Spleen (tissue), 11 donors: ENCODE results near the gene NHSL1. TPM values are rescaled to one million over a fixed set of nuclear protein-coding genes. Genes with fewer than 3 reads are reported as not detected.

Source experiments
- DNase-seq: peaks from one replicate; pipeline ENCODE4 v3.0.0-alpha.2; 2020
- H3K27ac ChIP-seq, 8 donors: fragments of 200-600 bp; sonication (generic) in 7 of 8; 1 replicate in 4 of 8; 2 replicates in 4 of 8; pipeline versions ENCODE4 v1.5.0 to v1.8.0; 2016 to 2021; ENCODE audit warnings: inconsistent platforms in 4 of 8, mild to moderate bottlenecking in 4 of 8, moderate library complexity in 1 of 8
- H3K27me3 ChIP-seq, 7 donors: fragments of 200-600 bp; sonication (generic) in 6 of 7; replicated peaks in 1 of 7; 1 replicate in 4 of 7; 2 replicates in 3 of 7; pipeline versions ENCODE4 v1.5.0 to v1.8.0; 2016 to 2021; ENCODE audit warnings: inconsistent platforms in 3 of 7, mild to moderate bottlenecking in 1 of 7
- H3K36me3 ChIP-seq, 6 donors: fragments of 200-600 bp; sonication (generic) in 5 of 6; 1 replicate in 4 of 6; 2 replicates in 2 of 6; pipeline versions ENCODE4 v1.5.0 to v1.8.0; 2016 to 2021; ENCODE audit warnings: inconsistent platforms in 2 of 6
- H3K4me1 ChIP-seq, 6 donors: fragments of 200-600 bp; sonication (generic) in 5 of 6; 1 replicate in 3 of 6; 2 replicates in 3 of 6; pipeline versions ENCODE4 v1.5.0 to v1.8.0; 2016 to 2021; ENCODE audit warnings: inconsistent platforms in 3 of 6
- H3K4me3 ChIP-seq, 8 donors: fragments of 200-600 bp; sonication (generic) in 7 of 8; 1 replicate in 4 of 8; 2 replicates in 4 of 8; pipeline versions ENCODE4 v1.5.0 to v1.8.0; 2016 to 2021; ENCODE audit warnings: inconsistent platforms in 4 of 8, mild to moderate bottlenecking in 4 of 8, moderate library complexity in 2 of 8
- H3K9me3 ChIP-seq, 8 donors: fragments of 200-600 bp; sonication (generic) in 7 of 8; 1 replicate in 4 of 8; 2 replicates in 4 of 8; pipeline versions ENCODE4 v1.5.0 to v1.8.0; 2016 to 2021; ENCODE audit warnings: inconsistent platforms in 4 of 8
- CTCF ChIP-seq, 11 experiments: fragments of 200-600 bp in 7 of 11; fragments of 450-650 bp in 4 of 11; sonication (generic) in 4 of 11; IDR thresholded peaks in 8 of 11; conservative IDR thresholded peaks in 3 of 11; 1 replicate in 7 of 11; 2 replicates in 4 of 11; pipeline versions ENCODE4 v1.4.0 to v1.8.0; 2016 to 2021; ENCODE audit warnings: antibody characterized with exemption in 11 of 11, inconsistent platforms in 4 of 11, mild to moderate bottlenecking in 1 of 11
- POLR2A ChIP-seq, 3 donors: fragments of 450-650 bp; IDR thresholded peaks; one replicate each; pipeline ENCODE4 v1.5.1; 2017; ENCODE audit warnings: antibody characterized with exemption in 3 of 3, mild to moderate bottlenecking in 1 of 3
- POLR2AphosphoS5 ChIP-seq, 3 donors: sonication (generic); formaldehyde crosslinking; IDR thresholded peaks; one replicate each; pipeline ENCODE4 v1.5.1; 2017; ENCODE audit warnings: antibody characterized with exemption in 3 of 3
- WGBS, 5 donors: extraction: QIAGEN DNeasy Blood & Tissue Kit in 3 of 5; methylation state at CpG; one replicate each; pipeline versions ENCODE4 v1.1.5 to v1.1.7; 2013 to 2018; 5-methylcytosine and 5-hydroxymethylcytosine counted together
- intact Hi-C: fragments of 100-400 bp; cut with DNase I; formaldehyde crosslinking; loops from one replicate; pipeline ENCODE4 v1.15.0; 2023; ENCODE audit warnings: low total_unique reads
- polyA plus RNA-seq, 3 donors: library from polyadenylated mRNA; stranded (reverse); fragments of 200-250 nt; gene quantifications; one replicate each; pipeline ENCODE4 v1.2.1, GENCODE V29; 2013
- total RNA-seq, 7 donors: library from RNA; depleted of rRNA in 3 of 7; stranded (reverse); fragments of >200 nt in 3 of 7; fragmentation: NEBNext Ultra II Directional in 4 of 7; extraction: Animal tissue kit (Norgen Biotek cat#: 25700) in 4 of 7; gene quantifications; one replicate each; pipeline versions ENCODE4 v1.1.0 to v1.2.1, GENCODE V29; 2016 to 2021
- donor health status: healthy with polysubstance abuse.
- donor health status: DM: no; HTN: no; CAD: no; lungs with moderate emphysema.
- donor health status: DM: no; HTN: no; CAD: no.
- donor health status: Bipolar disorder and iron deficiency.
- donor health status: healthy.
- donor health status: DM: no; HTN: no; CAD: no.
- donor health status: DM: yes; HTN: yes; CAD: no.

The NHSL1 gene
- total and polyA plus RNA-seq, 10 donors = 0.39 to 14.0 (median 6.7) TPM

- intact Hi-C loops = no loop called here
- H3K36me3 ChIP-seq = no peaks in the 10 kb centered on the region
- TF ChIP-seq CTCF (IDR thresholded peaks at IDR 0.05 in 8 of 11, conservative IDR thresholded peaks at IDR 0.05 in 3 of 11) (no peak), POLR2A (IDR thresholded peaks at IDR 0.05) (no peak), POLR2AphosphoS5 (IDR thresholded peaks at IDR 0.05) (no peak)
Measured at GRCh38 chr6:138476116-138476515, 23.2 kb downstream of the NHSL1 start.

GRCh38 chr6:138473144-138473543, 26.1 kb downstream of the NHSL1 start:
- no peak overlapping the region for H3K4me3 ChIP-seq
- 90 to 98% (median 96%) methylated on average over 9 of the region's 9 CpGs for WGBS, 5 donors
- no peak for TF ChIP-seq POLR2A (IDR thresholded peaks at IDR 0.05)
- H3K36me3 ChIP-seq = no peaks in the 10 kb centered on the region
- no peaks in the 10 kb centered on the region for H3K4me1 ChIP-seq
- intact Hi-C loops = no loop called here
- no peaks in the 10 kb centered on the region for H3K27me3 ChIP-seq
- H3K27ac ChIP-seq = no peak overlapping the region
- no peak for DNase-seq
- H3K9me3 ChIP-seq = no peaks in the 10 kb centered on the region

More at GRCh38 chr6:138476116-138476515, 23.2 kb downstream of the NHSL1 start:
- Histone ChIP-seq H3K4me3 (no peak overlapping the region), H3K9me3 (no peaks in the 10 kb centered on the region), H3K27ac (no peak overlapping the region), H3K27me3 (no peaks in the 10 kb centered on the region), H3K4me1 (no peaks in the 10 kb centered on the region)
- DNase-seq = no peak

- 91 to 99% (median 96%) methylated on average over 7 to 9 of the region's 9 CpGs for WGBS, 5 donors
Measured at GRCh38 chr6:138468320-138469015, 30.8 kb downstream of the NHSL1 start.

GRCh38 chr6:138467901-138468300, 31.4 kb downstream of the NHSL1 start:
- TF ChIP-seq POLR2A (IDR thresholded peaks at IDR 0.05) (no peak), CTCF (IDR thresholded peaks at IDR 0.05 in 8 of 11, conservative IDR thresholded peaks at IDR 0.05 in 3 of 11) (no peak), POLR2AphosphoS5 (IDR thresholded peaks at IDR 0.05) (no peak)
- no peaks in the 10 kb centered on the region for H3K27me3 ChIP-seq
- no peaks in the 10 kb centered on the region for H3K4me1 ChIP-seq
- no peak overlapping the region for H3K4me3 ChIP-seq
- H3K36me3 ChIP-seq = peaks cover 0 to 8% (median 0%) of the 10 kb centered on the region in 6 donors
- H3K27ac ChIP-seq = no peak overlapping the region
- H3K9me3 ChIP-seq = no peaks in the 10 kb centered on the region
- no peak for DNase-seq
- intact Hi-C loops = no loop called here

More at GRCh38 chr6:138468320-138469015, 30.8 kb downstream of the NHSL1 start:
- intact Hi-C loops = no loop called here
- H3K9me3 ChIP-seq = no peaks in the 10 kb centered on the region
- H3K27me3 ChIP-seq = no peaks in the 10 kb centered on the region
- no peak for DNase-seq
- TF ChIP-seq POLR2AphosphoS5 (IDR thresholded peaks at IDR 0.05) (no peak), POLR2A (IDR thresholded peaks at IDR 0.05) (no peak), CTCF (IDR thresholded peaks at IDR 0.05 in 8 of 11, conservative IDR thresholded peaks at IDR 0.05 in 3 of 11) (no peak)
- no peak overlapping the region for H3K4me3 ChIP-seq
- peaks cover 0 to 8% (median 0%) of the 10 kb centered on the region in 6 donors for H3K36me3 ChIP-seq
- no peaks in the 10 kb centered on the region for H3K4me1 ChIP-seq
- H3K27ac ChIP-seq = no peak overlapping the region
